ENCODE results near the gene KRTAP12-3. TPM values are rescaled to one million over a fixed set of nuclear protein-coding genes. Genes with fewer than 3 reads are reported as not detected.

The KRTAP12-3 gene
- total RNA-seq, 2 experiments from 2014 or later = not detected

GRCh38 chr21:44697811-44698734, 40.3 kb downstream of the KRTAP12-3 start:
- no peaks in the 10 kb centered on the region for H4K20me1 ChIP-seq (ENCODE audit: insufficient read depth, low read length)
- H3K27ac ChIP-seq (ENCODE audit: low read depth, low read length, poor library complexity, severe bottlenecking) = no peak overlapping the region
- ChIA-PET CTCF (ENCODE audit: unreplicated experiment) (no interaction called here), POLR2A (no interaction called here)
- H3K4me2 ChIP-seq (ENCODE audit: low read length) = no peak overlapping the region
- DNase-seq (ENCODE audit: low spot score) = no peak
- H2AFZ ChIP-seq (ENCODE audit: low read length) = no peak overlapping the region
- intact Hi-C loops (cut with micrococcal nuclease; ENCODE audit: unreplicated experiment) = no loop called here
- TF ChIP-seq CTCF (conservative IDR thresholded peaks at IDR 0.05; ENCODE audit: low read length) (no peak), EZH2phosphoT487 (IDR thresholded peaks at IDR 0.05; ENCODE audit: borderline replicate concordance, low read depth, low read length) (no peak)
- no peaks in the 10 kb centered on the region for H3K9me3 ChIP-seq (ENCODE audit: low read length)
- H3K9me2 ChIP-seq (ENCODE audit: insufficient read depth, low read length) = no peaks in the 10 kb centered on the region
- BruUV-seq (replicated peaks) = no TSS peak
- no peaks in the 10 kb centered on the region for H3K36me3 ChIP-seq (ENCODE audit: insufficient read depth, low read length)
- H3K4me3 ChIP-seq (ENCODE audit: low read depth, low read length, poor library complexity, severe bottlenecking) = no peak overlapping the region
- H3K4me1 ChIP-seq (ENCODE audit: insufficient read depth, low read length, poor library complexity, severe bottlenecking) = no peaks in the 10 kb centered on the region
- H3K79me2 ChIP-seq (ENCODE audit: insufficient read depth, low read depth, low read length) = no peaks in the 10 kb centered on the region

GRCh38 chr21:44699502-44700001, 41.8 kb downstream of the KRTAP12-3 start:
- no peak for DNase-seq (ENCODE audit: low spot score)

More at GRCh38 chr21:44699502-44700001, 41.8 kb downstream of the KRTAP12-3 start:
- Histone ChIP-seq H3K9me2 (ENCODE audit: insufficient read depth, low read length) (no peaks in the 10 kb centered on the region), H2AFZ (ENCODE audit: low read length) (no peak overlapping the region), H3K36me3 (ENCODE audit: insufficient read depth, low read length) (no peaks in the 10 kb centered on the region), H3K27ac (ENCODE audit: low read depth, low read length, poor library complexity, severe bottlenecking) (no peak overlapping the region), H3K4me2 (ENCODE audit: low read length) (no peak overlapping the region), H4K20me1 (ENCODE audit: insufficient read depth, low read length) (no peaks in the 10 kb centered on the region), H3K9me3 (ENCODE audit: low read length) (no peaks in the 10 kb centered on the region), H3K4me3 (ENCODE audit: low read depth, low read length, poor library complexity, severe bottlenecking) (no peak overlapping the region), H3K79me2 (ENCODE audit: insufficient read depth, low read depth, low read length) (no peaks in the 10 kb centered on the region), H3K4me1 (ENCODE audit: insufficient read depth, low read length, poor library complexity, severe bottlenecking) (no peaks in the 10 kb centered on the region)
- BruUV-seq (replicated peaks) = no TSS peak
- ChIA-PET POLR2A (interaction anchor here (0.5 to 0.6 kb wide), 2 partner anchors 241 to 942 kb away, joined by 3 to 9 read pairs; no protein-coding TSS in a partner anchor), CTCF (ENCODE audit: unreplicated experiment) (no interaction called here)
- TF ChIP-seq CTCF (conservative IDR thresholded peaks at IDR 0.05; ENCODE audit: low read length) = no peak
- intact Hi-C loops (cut with micrococcal nuclease; ENCODE audit: unreplicated experiment) = no loop called here

Data from OCI-LY7 (cell line).